Activated CD4-positive, alpha-beta T cell treated with anti-CD3 and anti-CD28 coated beads, Interleukin-2, Interleukin-4, amounts not matched to agents 100 ng/mL and 50 ng/mL, durations not matched to agents 16 hours and 8 hours (primary cell): ENCODE data around the gene ARID5B.

Experiments used
- DNase-seq: peaks from one replicate; pipeline ENCODE4 v3.0.0-alpha.2; 2020; ENCODE audit warnings: low spot score

Gene ARID5B

GRCh38 chr10:61883371-61884025 lies 18.0 kb upstream of the ARID5B start:
- no peak for DNase-seq

DNA sequence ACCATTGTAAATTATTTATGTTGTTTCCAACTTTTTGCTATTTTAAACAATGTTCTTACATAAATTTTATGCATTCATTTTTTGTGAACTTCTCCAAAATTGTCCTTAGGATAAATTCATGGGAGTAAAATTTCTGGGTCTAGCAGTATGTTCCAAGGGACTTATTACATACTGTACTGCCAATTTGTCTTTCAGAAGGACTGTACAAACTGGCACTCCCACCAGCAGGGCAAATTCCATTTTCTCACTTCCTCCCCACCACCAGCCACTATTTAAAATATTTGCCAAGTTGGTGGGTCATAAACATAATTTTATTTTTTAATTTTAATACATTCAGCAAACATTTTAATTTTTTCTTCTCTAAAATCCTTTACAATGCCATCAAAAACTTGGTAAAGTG lies 13.7 kb upstream of the ARID5B start:
- DNase-seq: no peak

DNA sequence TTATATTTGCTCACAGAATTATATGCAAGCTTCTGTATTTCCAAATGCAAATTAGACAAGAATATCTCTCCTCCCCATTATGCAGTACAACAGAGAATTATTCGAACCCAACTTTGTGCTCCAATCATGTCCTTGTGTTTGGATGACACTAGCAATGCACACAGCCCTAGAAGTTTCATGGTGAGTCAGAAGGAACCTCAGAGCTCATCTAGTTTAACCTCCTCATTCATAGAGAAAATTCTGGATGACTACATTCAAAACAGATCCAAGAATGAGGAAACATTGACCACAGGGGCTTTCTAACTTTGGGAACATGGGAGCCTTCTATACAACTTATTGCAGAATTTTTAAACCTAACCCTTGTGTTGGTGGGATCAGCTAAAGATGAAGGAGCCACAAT lies 12.8 kb upstream of the ARID5B start:
- DNase-seq: peak; percentile 30

DNA sequence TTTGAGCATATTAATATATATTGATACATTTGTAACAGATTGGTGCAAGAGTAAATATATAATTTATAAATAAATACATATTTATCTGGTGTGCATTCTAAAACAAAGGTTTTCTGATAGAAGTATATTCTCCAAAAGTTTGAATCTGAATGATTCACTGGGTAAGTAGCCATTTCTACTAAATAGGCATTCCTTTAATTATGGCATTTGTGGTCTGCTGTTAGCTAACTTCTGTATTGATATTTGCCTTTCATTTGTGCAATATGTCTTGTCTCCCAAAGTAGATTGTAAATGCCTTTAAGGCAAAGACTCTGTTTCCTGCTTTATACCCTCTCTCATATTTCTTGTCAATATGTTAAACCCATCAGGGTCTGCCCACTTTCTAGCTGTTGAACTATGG lies 11.1 kb upstream of the ARID5B start:
- no peak for DNase-seq

DNA sequence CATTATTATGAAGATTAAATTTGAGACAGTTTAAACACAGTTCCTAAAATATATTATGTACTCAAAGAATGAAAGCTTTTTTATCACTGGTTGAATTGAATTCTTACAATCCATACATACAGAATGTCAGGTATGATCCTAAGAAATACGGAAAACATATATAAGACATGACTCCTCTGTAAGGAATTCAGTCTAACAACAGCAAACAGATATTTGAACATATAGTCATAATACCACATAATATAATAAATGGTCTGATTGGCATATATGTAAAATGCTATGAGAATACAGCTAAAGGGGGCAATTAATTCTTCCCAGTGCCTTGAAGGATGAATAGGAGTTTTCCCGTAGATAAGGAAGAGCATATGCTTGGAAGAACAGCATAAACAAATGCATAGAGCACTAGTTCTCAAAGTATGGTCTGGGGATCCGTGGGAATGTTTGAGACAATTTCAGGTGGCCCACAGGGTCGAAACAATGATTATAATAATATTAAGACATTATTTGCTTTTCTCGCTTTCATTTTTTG lies 10.6 kb upstream of the ARID5B start:
- DNase-seq: no peak

DNA sequence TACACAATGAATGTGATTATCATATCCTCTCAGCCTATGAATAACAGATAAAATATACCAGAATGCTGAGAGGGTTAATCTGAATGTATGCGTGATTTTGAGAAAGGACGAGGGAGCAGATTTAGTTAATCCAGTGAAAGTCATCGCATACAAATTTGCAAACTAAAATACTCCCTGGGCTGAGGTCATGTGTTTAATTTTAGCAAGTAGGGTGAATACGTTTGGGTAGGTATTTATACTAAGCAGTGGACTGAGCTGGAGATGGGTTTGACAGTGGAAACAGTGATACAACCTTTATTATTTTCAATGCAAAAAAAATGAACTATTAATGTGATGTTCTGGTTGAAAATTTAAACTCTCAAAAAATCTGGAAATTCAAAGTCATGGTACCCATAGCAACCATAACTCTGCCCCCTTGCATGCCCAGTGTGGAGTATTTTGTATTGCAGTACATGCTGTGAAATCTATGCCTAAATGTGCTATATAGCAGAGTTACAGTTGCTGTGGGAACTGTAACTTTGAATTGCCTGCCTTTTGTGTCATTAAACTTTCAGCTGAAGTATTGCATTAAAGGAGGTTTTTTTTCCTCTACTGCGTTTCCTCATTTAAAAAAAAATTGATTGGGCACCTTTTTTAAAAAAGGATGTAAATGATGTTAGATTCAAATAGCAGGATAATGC lies 9.5 kb upstream of the ARID5B start:
- DNase-seq: no peak

DNA sequence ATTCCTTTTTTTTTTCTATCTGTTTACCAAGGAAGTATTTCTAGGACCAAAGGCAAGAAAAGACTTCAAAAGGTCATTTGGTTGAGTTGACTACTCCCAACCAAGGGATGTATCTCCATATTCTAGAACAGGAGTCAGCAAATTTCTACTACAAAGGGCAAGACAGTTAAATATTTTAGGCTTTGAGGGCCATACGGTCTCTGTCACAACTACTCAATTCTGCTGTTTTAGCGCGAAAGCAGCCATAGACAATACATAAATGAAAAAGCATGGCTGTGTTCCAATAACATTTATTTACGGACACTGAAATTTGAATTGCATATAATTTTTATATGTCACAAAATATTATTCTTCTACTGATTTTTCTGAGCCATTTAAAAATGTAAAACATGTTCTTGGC lies 8.5 kb upstream of the ARID5B start:
- no peak for DNase-seq

DNA sequence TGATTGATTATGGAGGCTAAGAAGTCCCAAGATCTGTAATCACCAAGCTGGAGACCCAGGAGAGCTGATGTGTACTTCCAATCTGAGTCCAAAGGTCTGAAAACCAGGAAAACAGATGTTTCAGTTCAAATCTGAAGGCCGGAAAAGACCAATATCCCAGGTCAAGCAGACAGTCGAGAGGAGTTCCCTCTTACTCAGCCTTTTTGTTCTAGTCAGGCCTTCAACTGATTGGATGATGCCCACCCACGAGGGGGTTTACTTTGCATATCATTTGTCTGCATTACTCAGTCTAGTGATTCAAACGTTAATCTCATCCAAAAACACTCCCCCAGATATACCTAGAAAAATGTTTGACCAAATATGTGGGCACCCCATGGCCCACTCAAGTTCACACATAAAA lies 7.4 kb upstream of the ARID5B start:
- DNase-seq: no peak

DNA sequence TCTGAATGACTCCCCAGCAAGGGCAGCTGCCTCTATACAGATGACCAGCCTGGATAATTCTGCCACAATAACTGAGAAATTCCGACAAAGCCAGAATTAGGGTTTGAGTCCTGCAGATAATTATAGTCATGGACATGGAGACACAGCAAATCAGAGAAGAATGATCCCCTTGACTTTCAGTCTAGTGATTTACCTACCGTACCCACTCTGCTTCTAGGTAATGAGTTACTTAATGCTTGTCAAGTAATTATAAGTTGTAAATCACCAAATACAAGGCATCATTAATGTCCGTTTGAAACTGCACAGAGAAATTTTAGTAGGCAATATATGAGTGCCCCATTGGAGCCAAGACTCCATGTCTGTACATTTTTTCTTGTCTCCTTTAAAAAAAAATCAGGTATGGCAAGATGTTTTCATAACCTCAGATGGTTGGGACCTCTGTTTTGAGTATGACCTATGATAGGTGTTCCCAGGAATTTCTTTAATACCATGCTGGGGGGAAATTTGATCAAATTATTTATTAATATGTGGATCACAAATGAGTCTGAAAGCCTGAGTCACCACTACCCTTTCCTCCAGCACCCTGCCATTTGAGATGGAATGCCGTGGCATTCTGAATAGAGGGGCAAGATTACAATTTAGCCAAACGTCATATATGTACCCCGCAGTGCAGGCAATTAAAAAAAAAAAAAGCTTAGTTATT lies 5.5 kb upstream of the ARID5B start:
- no peak for DNase-seq

DNA sequence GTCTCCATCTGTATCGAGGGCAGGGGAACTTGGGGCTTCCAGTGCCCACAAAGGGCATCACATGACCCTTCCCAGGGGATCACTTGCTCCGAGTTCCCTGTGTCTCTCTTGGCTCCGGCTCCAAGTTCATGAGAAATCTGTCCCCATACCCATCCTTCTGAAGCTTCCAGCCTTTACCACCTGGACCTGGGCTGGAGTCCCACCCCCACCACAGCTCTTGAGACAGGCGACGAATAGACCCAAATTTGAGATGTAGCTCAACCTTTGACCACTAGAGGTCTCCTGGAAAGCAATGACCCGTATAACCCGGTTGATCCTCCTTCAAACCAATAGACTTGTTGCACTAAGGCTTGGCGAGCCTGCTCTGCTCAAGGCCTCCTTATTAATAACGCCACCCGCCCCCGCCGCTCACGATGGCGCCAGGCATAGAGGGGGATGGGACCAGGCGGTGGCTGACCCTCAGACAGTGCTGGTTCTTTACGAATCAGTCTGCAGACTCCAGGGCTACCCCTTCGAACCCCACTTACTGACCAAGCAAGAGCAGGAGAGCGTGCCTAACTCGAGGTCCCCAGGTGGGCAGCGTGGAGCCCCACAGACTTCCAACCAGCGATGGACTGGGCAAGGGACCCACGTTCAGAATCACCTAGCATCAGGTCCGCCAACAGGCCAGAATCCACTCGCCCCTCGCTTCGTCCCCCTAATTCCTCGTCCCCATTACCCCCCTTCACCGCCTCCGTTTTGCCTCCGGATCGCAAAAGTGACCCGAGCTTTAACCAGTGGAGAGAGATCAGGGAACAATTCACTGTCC lies 4.4 kb upstream of the ARID5B start:
- peak; percentile 92 for DNase-seq

DNA sequence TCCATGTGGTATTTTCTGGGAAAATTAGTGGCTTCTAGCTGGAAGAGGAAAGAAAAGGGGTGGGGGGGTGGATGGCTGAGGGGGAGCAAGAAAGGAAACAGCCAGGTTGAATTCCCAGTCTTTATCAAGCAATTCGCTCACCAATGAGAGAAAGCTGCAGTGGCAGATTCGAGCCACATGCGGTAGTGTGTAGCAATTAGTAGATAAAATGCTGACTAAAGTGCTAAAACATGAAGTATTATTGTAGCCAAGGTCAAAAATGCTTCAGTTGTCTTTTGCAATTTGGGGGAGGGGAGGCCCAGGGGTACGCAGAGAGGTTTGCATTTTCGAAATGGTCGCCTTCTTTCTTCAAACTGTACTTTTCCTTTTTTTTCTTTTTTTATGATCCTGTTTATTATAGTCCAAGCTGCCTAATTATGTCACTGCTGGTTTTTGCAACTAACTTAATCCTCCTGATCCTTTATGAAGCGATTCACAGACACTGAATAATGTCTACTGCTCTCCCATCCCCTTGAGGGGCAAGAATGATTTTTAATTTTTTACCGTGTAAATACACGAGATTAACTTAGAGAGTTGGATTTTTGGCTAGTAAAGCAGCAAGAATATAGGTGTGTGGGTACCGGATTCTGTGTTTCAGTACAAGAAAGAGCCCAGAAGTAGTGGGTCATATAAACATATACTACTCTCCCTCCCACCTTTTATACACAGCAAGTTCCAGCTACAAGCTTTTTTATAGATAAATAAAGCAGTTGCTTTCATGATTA lies 3.6 kb upstream of the ARID5B start:
- DNase-seq: no peak

GRCh38 chr10:61898435-61898778 lies 3.1 kb upstream of the ARID5B start:
- DNase-seq: no peak

DNA sequence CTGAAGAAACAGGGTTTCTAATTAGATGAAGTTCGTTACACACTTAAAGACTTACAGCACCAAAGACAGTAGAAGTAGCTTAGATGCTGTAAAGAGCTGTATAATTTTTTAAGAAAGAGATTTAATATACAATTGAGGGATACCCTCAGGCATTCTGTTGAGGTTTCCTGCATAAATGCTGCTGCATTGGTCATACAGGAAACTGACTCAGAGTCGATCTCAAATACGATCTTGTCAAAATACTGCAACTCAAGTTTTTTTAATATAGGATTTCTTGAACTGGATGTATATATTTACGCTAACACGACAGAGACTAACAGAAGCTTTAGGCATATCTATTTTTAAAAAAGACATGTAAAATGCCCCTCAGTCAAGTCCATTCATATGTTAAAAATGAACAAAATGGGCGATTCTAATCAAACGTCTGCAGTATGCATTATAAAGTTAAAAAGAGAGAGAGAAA lies 2.4 kb upstream of the ARID5B start:
- peak; percentile 62 for DNase-seq

GRCh38 chr10:61899663-61899996 lies 1.9 kb upstream of the ARID5B start:
- DNase-seq: no peak

- peak; percentile 76 for DNase-seq
Observed at GRCh38 chr10:61899997-61900828, 1.3 kb upstream of the ARID5B start.

DNA sequence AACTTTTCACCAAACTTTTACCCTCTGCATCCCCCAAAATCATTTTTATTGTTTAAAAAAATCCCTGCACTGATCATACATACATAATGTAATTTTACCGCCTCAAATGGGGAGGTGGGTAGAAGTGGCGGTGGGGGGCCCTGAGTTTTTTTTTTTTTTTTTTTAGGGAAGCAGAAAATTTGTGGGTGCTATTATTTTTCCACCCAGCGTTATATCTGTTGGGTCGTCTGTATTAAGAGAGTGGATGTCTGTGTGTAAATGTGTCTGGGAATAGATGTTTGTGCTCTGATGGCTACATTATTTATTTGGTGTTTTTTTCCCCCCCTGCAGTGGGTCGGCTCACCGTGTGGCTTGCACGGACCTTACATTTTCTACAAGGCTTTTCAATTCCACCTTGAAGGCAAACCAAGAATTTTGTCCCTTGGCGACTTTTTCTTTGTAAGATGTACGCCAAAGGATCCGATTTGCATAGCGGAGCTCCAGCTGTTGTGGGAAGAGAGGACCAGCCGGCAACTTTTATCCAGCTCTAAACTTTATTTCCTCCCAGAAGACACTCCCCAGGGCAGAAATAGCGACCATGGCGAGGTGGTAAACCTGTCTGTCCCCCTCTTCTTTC lies 438 bp downstream of the ARID5B start:
- no peak for DNase-seq

DNA sequence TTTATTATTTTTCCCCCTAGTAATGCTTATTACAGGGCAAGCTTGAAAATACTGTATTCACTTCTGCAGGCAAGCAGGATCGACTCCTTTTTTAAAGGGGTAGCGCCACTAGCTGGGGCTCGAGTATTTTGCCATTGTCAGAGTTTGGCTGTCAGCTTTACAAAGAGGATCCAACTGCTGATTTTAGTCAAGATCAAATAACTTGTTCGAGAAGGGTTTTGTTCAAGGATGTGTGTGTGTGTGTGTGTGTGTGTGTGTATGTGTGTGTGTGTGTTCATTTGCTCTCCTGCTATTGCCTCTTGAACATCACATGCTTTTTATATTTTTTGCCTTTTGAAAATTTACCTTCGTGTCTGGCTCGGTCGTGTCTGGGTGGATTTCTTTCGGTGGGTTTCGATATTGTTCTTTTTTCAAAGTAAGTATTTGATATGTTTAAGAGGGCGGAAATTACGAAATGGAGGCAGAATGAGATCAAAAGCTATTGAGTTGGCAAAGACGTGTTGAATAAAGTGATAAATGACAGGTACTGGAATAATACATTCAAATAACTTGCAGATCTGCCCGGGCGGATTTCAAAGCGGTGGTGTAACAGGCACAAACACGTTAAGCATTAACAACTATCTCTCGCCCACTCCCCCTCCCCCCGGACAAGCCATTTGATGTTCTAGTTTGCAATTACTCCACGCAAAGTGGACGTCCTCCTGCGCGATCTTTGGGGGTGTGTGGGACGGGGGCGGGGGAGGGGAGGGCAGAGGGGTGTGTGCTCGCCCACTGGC lies 1.1 kb downstream of the ARID5B start:
- DNase-seq: peak; percentile 61

GRCh38 chr10:61903221-61903927 lies 1.9 kb downstream of the ARID5B start:
- peak; percentile 82 for DNase-seq

GRCh38 chr10:61903928-61904344 lies 2.4 kb downstream of the ARID5B start:
- DNase-seq: no peak
